HepG2 (cell line): ENCODE data around the gene SLC38A2. TPM values are rescaled to one million over a fixed set of nuclear protein-coding genes. Genes with fewer than 3 reads are reported as not detected.

ENCODE experiments used
- ATAC-seq: fragments of 200-7000 bp; cut with Tn5 transposase; 3 replicates; pipeline ENCODE4 v1.9.1; 2020; ENCODE audit warnings: mild to moderate bottlenecking, moderate library complexity
- BruUV-seq: library from RNA; stranded (reverse); fragments of 400-500 nt; replicated peaks from 2 replicates; lab custom pipeline; 2021; lab: Mats Ljungman, UMichigan
- CTCF ChIA-PET: fragments of 300-600 bp; formaldehyde crosslinking; extraction: SDS; loops from one replicate; lab custom pipeline; 2021; ENCODE audit warnings: low total read pairs, inconsistent platforms, low intra/inter-chr PET ratio; lab: Yijun Ruan, JAX
- POLR2A ChIA-PET: fragments of 350-600 bp; sonication (Branson Sonifier 250); formaldehyde crosslinking; loops from one replicate; lab custom pipeline; 2020; ENCODE audit warnings: antibody characterized with exemption, inconsistent platforms; lab: Yijun Ruan, JAX
- DNase-seq: peaks from one replicate; pipeline ENCODE4 v3.0.0-alpha.2; 2015; ENCODE audit warnings: low spot score
- FAIRE-seq: peaks from 3 replicates; lab custom pipeline; 2011; peaks lifted over from hg19 to GRCh38; lab: Jason Lieb, UNC
- H2AFZ ChIP-seq: one replicate; pipeline ENCODE4 v1.6.1; 2011; ENCODE audit warnings: low read length, inconsistent platforms
- H3K27ac ChIP-seq: fragments of 300-600 bp; 3 replicates; pipeline ENCODE4 v1.8.0; 2011; ENCODE audit warnings: mixed run types, mild to moderate bottlenecking, mixed read lengths, low read length, inconsistent platforms; ENCODE audit not compliant: insufficient read depth; ENCODE audit errors: extremely low read length
- H3K27me3 ChIP-seq, 2 experiments: fragments of 200-600 bp in 1 of 2; 2 replicates in 1 of 2; 3 replicates in 1 of 2; pipeline versions ENCODE4 v1.6.0 to v1.8.0; 2011; ENCODE audit warnings: low read length in 2 of 2, mild to moderate bottlenecking in 2 of 2, moderate library complexity in 2 of 2, inconsistent platforms in 1 of 2; ENCODE audit not compliant: insufficient read depth in 2 of 2, control insufficient read depth in 1 of 2
- H3K36me3 ChIP-seq, 2 experiments: fragments of 200-600 bp in 1 of 2; replicated peaks in 1 of 2; 2 replicates in 1 of 2; 3 replicates in 1 of 2; pipeline versions ENCODE4 v1.5.1 to v1.8.0; 2011; ENCODE audit warnings: low read length in 2 of 2, inconsistent platforms in 1 of 2; ENCODE audit not compliant: insufficient read depth in 2 of 2, control insufficient read depth in 1 of 2
- H3K4me1 ChIP-seq: 2 replicates; pipeline ENCODE4 v1.5.1; 2012; ENCODE audit warnings: low read length, inconsistent platforms; ENCODE audit not compliant: insufficient read depth
- H3K4me2 ChIP-seq: 2 replicates; pipeline ENCODE4 v1.6.0; 2011; ENCODE audit warnings: low read depth, low read length, inconsistent platforms
- H3K4me3 ChIP-seq, 3 experiments: fragments of 200-600 bp in 1 of 3; sonication (generic), shearing (Covaris generic) in 1 of 3; replicated peaks in 1 of 3; 2 replicates each; pipeline ENCODE4 v1.5.1; 2011 to 2016; ENCODE audit warnings: low read length in 3 of 3, inconsistent platforms in 2 of 3, low read depth in 2 of 3, mild to moderate bottlenecking in 2 of 3, control low read depth in 1 of 3, mixed read lengths in 1 of 3; ENCODE audit not compliant: insufficient read depth in 1 of 3
- H3K79me2 ChIP-seq: one replicate; pipeline ENCODE4 v1.6.1; 2011; ENCODE audit warnings: low read length, inconsistent platforms; ENCODE audit not compliant: insufficient read depth
- H3K9ac ChIP-seq: 2 replicates; pipeline ENCODE4 v1.6.0; 2011; ENCODE audit warnings: mild to moderate bottlenecking, low read depth, low read length, inconsistent platforms; ENCODE audit not compliant: insufficient read depth
- H3K9me3 ChIP-seq: 2 replicates; pipeline ENCODE4 v1.5.1; 2012; ENCODE audit warnings: mild to moderate bottlenecking, low read length
- H4K20me1 ChIP-seq: 2 replicates; pipeline ENCODE4 v1.6.0; 2011; ENCODE audit warnings: inconsistent platforms, mild to moderate bottlenecking, low read length, moderate library complexity; ENCODE audit not compliant: insufficient read depth
- ELF4 ChIP-seq: sonication (generic); formaldehyde crosslinking; IDR thresholded peaks from 2 replicates; pipeline ENCODE4 v1.5.0; 2020; ENCODE audit warnings: missing genetic modification reagents, mild to moderate bottlenecking, moderate library complexity, borderline replicate concordance
- GMEB2 ChIP-seq: IDR thresholded peaks from 2 replicates; pipeline ENCODE4 v1.6.1; 2016; ENCODE audit warnings: missing biosample characterization, missing genetic modification reagents, low read depth
- PTBP1 ChIP-seq: fragments of 200-400 bp; formaldehyde crosslinking; IDR thresholded peaks from 2 replicates; pipeline ENCODE4 v1.6.1; 2018; ENCODE audit warnings: low read length, low read depth; ENCODE audit not compliant: poor library complexity, severe bottlenecking
- SALL2 ChIP-seq: sonication (generic); formaldehyde crosslinking; IDR thresholded peaks from 2 replicates; pipeline ENCODE4 v1.8.1; 2023; ENCODE audit warnings: mild to moderate bottlenecking, missing genetic modification reagents, inconsistent platforms
- SATB2 ChIP-seq: sonication (generic); formaldehyde crosslinking; IDR thresholded peaks from 2 replicates; pipeline ENCODE4 v1.5.0; 2020; ENCODE audit warnings: missing genetic modification reagents
- SKIL ChIP-seq: sonication (generic); formaldehyde crosslinking; IDR thresholded peaks from 2 replicates; pipeline ENCODE4 v1.8.0; 2022; ENCODE audit warnings: missing genetic modification reagents, mild to moderate bottlenecking, moderate library complexity, borderline replicate concordance
- SNAI1 ChIP-seq: sonication (generic); formaldehyde crosslinking; IDR thresholded peaks from 2 replicates; pipeline ENCODE4 v1.5.0; 2020; ENCODE audit warnings: mild to moderate bottlenecking, missing genetic modification reagents, borderline replicate concordance
- STAT5B ChIP-seq: sonication (generic); formaldehyde crosslinking; IDR thresholded peaks from 2 replicates; pipeline ENCODE4 v1.4.0; 2020; ENCODE audit warnings: missing genetic modification reagents
- TEF ChIP-seq: sonication (generic); formaldehyde crosslinking; IDR thresholded peaks from 2 replicates; pipeline ENCODE4 v1.5.0; 2020; ENCODE audit warnings: missing genetic modification reagents
- YEATS4 ChIP-seq: sonication (generic); formaldehyde crosslinking; IDR thresholded peaks from 2 replicates; pipeline ENCODE4 v1.4.0; 2020; ENCODE audit warnings: missing genetic modification reagents, borderline replicate concordance
- ZFP90 ChIP-seq: sonication (generic); formaldehyde crosslinking; IDR thresholded peaks from 2 replicates; pipeline ENCODE4 v1.8.0; 2022; ENCODE audit warnings: missing genetic modification reagents, mild to moderate bottlenecking, inconsistent platforms, borderline replicate concordance
- ZNF17 ChIP-seq: sonication (generic); formaldehyde crosslinking; IDR thresholded peaks from 2 replicates; pipeline ENCODE4 v1.5.0; 2020; ENCODE audit warnings: mild to moderate bottlenecking, missing genetic modification reagents
- ZNF350 ChIP-seq: sonication (generic); formaldehyde crosslinking; IDR thresholded peaks from 2 replicates; pipeline ENCODE4 v1.4.0; 2020; ENCODE audit warnings: mild to moderate bottlenecking, low read depth, missing genetic modification reagents, borderline replicate concordance
- ZNF382 ChIP-seq: sonication (generic); formaldehyde crosslinking; IDR thresholded peaks from 2 replicates; pipeline ENCODE4 v1.5.0; 2020; ENCODE audit warnings: missing genetic modification reagents, mild to moderate bottlenecking, borderline replicate concordance
- ZNF496 ChIP-seq: sonication (generic); formaldehyde crosslinking; IDR thresholded peaks from 2 replicates; pipeline ENCODE4 v1.8.1; 2023; ENCODE audit warnings: mild to moderate bottlenecking, moderate library complexity, missing genetic modification reagents; ENCODE audit not compliant: insufficient replicate concordance
- ZNF563 ChIP-seq: sonication (generic); formaldehyde crosslinking; IDR thresholded peaks from 2 replicates; pipeline ENCODE4 v1.8.0; 2022; ENCODE audit warnings: mild to moderate bottlenecking, moderate library complexity, missing genetic modification reagents
- ZNF709 ChIP-seq: sonication (generic); formaldehyde crosslinking; IDR thresholded peaks from 2 replicates; pipeline ENCODE4 v1.5.0; 2020; ENCODE audit warnings: mild to moderate bottlenecking, missing genetic modification reagents
- ZNF740 ChIP-seq: sonication (generic); formaldehyde crosslinking; IDR thresholded peaks from 2 replicates; pipeline ENCODE4 v1.4.0; 2020; ENCODE audit warnings: missing genetic modification reagents
- ZSCAN30 ChIP-seq: sonication (generic); formaldehyde crosslinking; IDR thresholded peaks from 2 replicates; pipeline ENCODE4 v1.5.0; 2020; ENCODE audit warnings: mild to moderate bottlenecking, missing genetic modification reagents
- WGBS: methylation state at CpG from one replicate; pipeline ENCODE4 v1.1.6; 2017; ENCODE audit warnings: low lambda C conversion rate; 5-methylcytosine and 5-hydroxymethylcytosine counted together
- in situ Hi-C: cut with HindIII; loops from 2 replicates; pipeline ENCODE4 v1.10.0; 2017; ENCODE audit warnings: low pct_unique_long_range_greater_than_20kb; ENCODE audit not compliant: extremely low pct_ligation_motif_present
- intact Hi-C: fragments of 100-400 bp; cut with micrococcal nuclease; formaldehyde crosslinking; loops from one replicate; pipeline ENCODE4 v1.10.0; 2022; ENCODE audit not compliant: unreplicated experiment
- polyA plus RNA-seq, 8 experiments: library from polyadenylated mRNA; depleted of rRNA in 3 of 8; stranded (reverse) in 7 of 8; unstranded in 1 of 8; fragments of >200 nt; fragmentation: Illumina TruSeq in 4 of 8; extraction: Trizol in 4 of 8; gene quantifications; 2 replicates each; pipeline versions ENCODE4 v1.2.1 to v1.2.3, GENCODE V29; 2011 to 2016; ENCODE audit warnings: low read depth in 4 of 8, missing spikeins in 1 of 8, mixed read lengths in 1 of 8; ENCODE audit not compliant: insufficient read depth in 1 of 8
- total RNA-seq, 5 experiments: library from RNA; depleted of rRNA; stranded (reverse); fragments of >200 nt; fragmentation: Illumina TruSeq; extraction: Trizol; gene quantifications; 2 replicates each; pipeline ENCODE4 v1.2.3, GENCODE V29; 2016; ENCODE audit warnings: low read depth in 1 of 5

Gene SLC38A2
- total and polyA plus RNA-seq, 2 of the 13 experiments (the other 11 are each of a cell fraction or from before 2014, with no cell fraction given) = 368 to 880 TPM

GRCh38 chr12:46369095-46369473, 3.5 kb downstream of the SLC38A2 start:
- in situ Hi-C loops = no loop called here
- FAIRE-seq = no peak
- POLR2A ChIA-PET = interaction anchor here (1.0 to 4.5 kb wide), 6 partner anchors 8 to 155 kb away, joined by 3 to 91 read pairs (median 9); no protein-coding TSS in a partner anchor
- TF ChIP-seq GMEB2 (CRISPR knock-in tag) (no peak), TEF (no peak), ELF4 (CRISPR knock-in tag) (no peak), ZSCAN30 (CRISPR knock-in tag) (no peak), SNAI1 (CRISPR knock-in tag) (no peak), ZNF563 (CRISPR knock-in tag) (no peak), ZNF17 (CRISPR knock-in tag) (no peak), STAT5B (CRISPR knock-in tag) (no peak), YEATS4 (CRISPR knock-in tag) (no peak), ZNF740 (CRISPR knock-in tag) (no peak), ZFP90 (CRISPR knock-in tag) (no peak), ZNF496 (CRISPR knock-in tag) (no peak), SATB2 (CRISPR knock-in tag) (no peak), SALL2 (CRISPR knock-in tag) (no peak), ZNF709 (CRISPR knock-in tag) (no peak), ZNF350 (CRISPR knock-in tag) (no peak), ZNF382 (CRISPR knock-in tag) (no peak), PTBP1 (no peak), SKIL (CRISPR knock-in tag) (0 out of 2 replicates have a peak, but pooled peaks have one; percentile 4)

More at GRCh38 chr12:46369095-46369473, 3.5 kb downstream of the SLC38A2 start:
- Histone ChIP-seq H3K4me1 (peaks cover 55% of the 10 kb centered on the region), H3K4me3 (peak overlapping the region; percentile 84 to 96 (median 94)), H4K20me1 (peaks cover 85% of the 10 kb centered on the region), H3K9ac (peak overlapping the region; percentile 98), H3K9me3 (no peaks in the 10 kb centered on the region), H3K4me2 (peak overlapping the region; percentile 94), H3K27me3 (peaks cover 0 to 3% of the 10 kb centered on the region in 2 experiments; a peak in 2 of 5 replicates), H3K79me2 (peaks cover 75% of the 10 kb centered on the region), H3K27ac (peak overlapping the region; percentile 97), H3K36me3 (peaks cover 33 to 71% of the 10 kb centered on the region in 2 experiments), H2AFZ (no peak overlapping the region)
- intact Hi-C loops = loop anchor here (10.0 kb wide), 1 partner anchor 374 kb away; the partner anchor contains the start of gene SCAF11
- BruUV-seq = no TSS peak
- CTCF ChIA-PET = no interaction called here
- ATAC-seq (no peak), DNase-seq (no peak)
- WGBS = 24% methylated on average over 4 of the region's 4 CpGs
